Breast epithelium (tissue), 3 donors: ENCODE results near the gene PTDSS2.

Experiments
- POLR2AphosphoS5 ChIP-seq, 3 donors: sonication (generic); formaldehyde crosslinking; IDR thresholded peaks; one replicate each; pipeline ENCODE4 v1.6.1; 2017; ENCODE audit warnings: antibody characterized with exemption in 3 of 3
- TF ChIP-seq, protein P1 (sequence below), 3 donors: fragments of 450-650 bp; IDR thresholded peaks; one replicate each; pipeline ENCODE4 v1.5.1; 2016 to 2017; ENCODE audit warnings: antibody characterized with exemption in 3 of 3, mild to moderate bottlenecking in 3 of 3, moderate library complexity in 3 of 3

DNA sequence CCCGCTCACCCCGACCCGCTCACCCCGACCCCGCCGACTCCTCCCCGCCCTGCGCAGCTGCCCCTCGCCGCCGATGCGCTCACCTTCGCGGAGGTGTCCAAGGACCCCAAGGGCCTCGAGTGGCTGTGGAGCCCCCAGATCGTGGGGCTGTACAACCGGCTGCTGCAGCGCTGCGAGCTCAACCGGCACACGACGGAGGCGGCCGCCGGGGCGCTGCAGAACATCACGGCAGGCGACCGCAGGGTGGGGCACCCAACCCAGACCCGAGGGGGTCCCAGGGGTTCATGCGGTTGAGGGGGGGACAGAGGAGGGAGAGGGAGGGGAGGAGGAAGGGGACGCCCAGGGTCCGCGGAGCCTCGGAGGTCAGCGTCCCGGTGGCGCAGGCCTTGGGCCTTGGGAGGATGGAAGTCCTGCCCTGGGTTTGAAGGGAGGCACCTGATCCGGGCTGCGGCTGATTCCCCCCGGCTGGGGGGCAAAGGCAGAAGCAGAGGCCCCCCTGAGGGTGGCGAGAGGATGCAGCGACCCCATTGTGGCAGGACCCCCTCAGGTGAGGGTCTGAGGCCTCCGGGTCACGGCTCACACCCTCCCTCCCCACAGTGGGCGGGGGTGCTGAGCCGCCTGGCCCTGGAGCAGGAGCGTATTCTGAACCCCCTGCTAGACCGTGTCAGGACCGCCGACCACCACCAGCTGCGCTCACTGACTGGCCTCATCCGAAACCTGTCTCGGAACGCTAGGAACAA, 46.9 kb upstream of the PTDSS2 start:
- no peak for TF ChIP-seq POLR2AphosphoS5 (IDR thresholded peaks at IDR 0.05)
- TF ChIP-seq, protein P1, sequence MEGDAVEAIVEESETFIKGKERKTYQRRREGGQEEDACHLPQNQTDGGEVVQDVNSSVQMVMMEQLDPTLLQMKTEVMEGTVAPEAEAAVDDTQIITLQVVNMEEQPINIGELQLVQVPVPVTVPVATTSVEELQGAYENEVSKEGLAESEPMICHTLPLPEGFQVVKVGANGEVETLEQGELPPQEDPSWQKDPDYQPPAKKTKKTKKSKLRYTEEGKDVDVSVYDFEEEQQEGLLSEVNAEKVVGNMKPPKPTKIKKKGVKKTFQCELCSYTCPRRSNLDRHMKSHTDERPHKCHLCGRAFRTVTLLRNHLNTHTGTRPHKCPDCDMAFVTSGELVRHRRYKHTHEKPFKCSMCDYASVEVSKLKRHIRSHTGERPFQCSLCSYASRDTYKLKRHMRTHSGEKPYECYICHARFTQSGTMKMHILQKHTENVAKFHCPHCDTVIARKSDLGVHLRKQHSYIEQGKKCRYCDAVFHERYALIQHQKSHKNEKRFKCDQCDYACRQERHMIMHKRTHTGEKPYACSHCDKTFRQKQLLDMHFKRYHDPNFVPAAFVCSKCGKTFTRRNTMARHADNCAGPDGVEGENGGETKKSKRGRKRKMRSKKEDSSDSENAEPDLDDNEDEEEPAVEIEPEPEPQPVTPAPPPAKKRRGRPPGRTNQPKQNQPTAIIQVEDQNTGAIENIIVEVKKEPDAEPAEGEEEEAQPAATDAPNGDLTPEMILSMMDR (IDR thresholded peaks at IDR 0.05): no peak
